HEK293 (cell line): ENCODE results near the gene DZIP1.

Source experiments
- CTCF ChIA-PET: fragments of 350-600 bp; formaldehyde crosslinking; extraction: SDS; loops from one replicate; lab custom pipeline; 2021; ENCODE audit warnings: antibody characterized with exemption; lab: Yijun Ruan, JAX
- POLR2A ChIA-PET: fragments of 300-600 bp; formaldehyde crosslinking; extraction: SDS; loops from one replicate; lab custom pipeline; 2020; ENCODE audit warnings: antibody characterized with exemption, inconsistent platforms; lab: Yijun Ruan, JAX
- H3K27ac ChIP-seq: fragments of 200-500 bp; sonication (Bioruptor generic); 2 replicates; pipeline ENCODE4 v1.5.1; 2014; ENCODE audit warnings: low read depth, low read length, control low read depth, inconsistent platforms; ENCODE audit errors: extremely low read depth
- H3K36me3 ChIP-seq, 2 experiments: fragments of 200-500 bp in 1 of 2; sonication (Bioruptor generic) in 1 of 2; 1 replicate in 1 of 2; 2 replicates in 1 of 2; pipeline ENCODE4 v1.5.1; 2014 to 2017; ENCODE audit warnings: inconsistent platforms in 2 of 2, low read length in 2 of 2; ENCODE audit not compliant: control insufficient read depth in 2 of 2, insufficient read depth in 1 of 2
- H3K4me1 ChIP-seq: fragments of 200-500 bp; sonication (Bioruptor generic); 2 replicates; pipeline ENCODE4 v1.5.1; 2014; ENCODE audit warnings: mild to moderate bottlenecking, low read length, inconsistent platforms; ENCODE audit not compliant: control insufficient read depth, insufficient read depth
- H3K4me3 ChIP-seq: 2 replicates; pipeline ENCODE4 v1.5.1; 2011; ENCODE audit warnings: low read depth, mild to moderate bottlenecking, control low read depth, low read length, moderate library complexity
- H3K9me3 ChIP-seq: fragments of 200-500 bp; sonication (Bioruptor generic); 2 replicates; pipeline ENCODE4 v1.5.1; 2014; ENCODE audit warnings: low read depth, low read length, inconsistent platforms; ENCODE audit not compliant: control insufficient read depth, insufficient read depth
- BCL6B ChIP-seq: fragments of 450-650 bp; formaldehyde crosslinking; IDR thresholded peaks from 2 replicates; pipeline ENCODE4 v1.5.1; 2017; ENCODE audit warnings: missing biosample characterization, missing genetic modification characterization
- HOXD13 ChIP-seq: sonication (generic); formaldehyde crosslinking; IDR thresholded peaks from 2 replicates; pipeline ENCODE4 v1.8.0; 2022; ENCODE audit warnings: missing genetic modification reagents, borderline replicate concordance
- MYNN ChIP-seq: fragments of 450-650 bp; formaldehyde crosslinking; IDR thresholded peaks from 2 replicates; pipeline ENCODE4 v1.5.1; 2016; ENCODE audit warnings: missing biosample characterization, missing genetic modification characterization, borderline replicate concordance
- PRDM1 ChIP-seq: fragments of 450-650 bp; formaldehyde crosslinking; IDR thresholded peaks from 2 replicates; pipeline ENCODE4; 2016; ENCODE audit warnings: missing biosample characterization, missing genetic modification characterization
- SETDB1 ChIP-seq: IDR thresholded peaks from one replicate; pipeline ENCODE4 v1.6.1; 2017; ENCODE audit warnings: mild to moderate bottlenecking, low read length, moderate library complexity, mixed read lengths; ENCODE audit not compliant: insufficient read length
- TCF7L2 ChIP-seq: IDR thresholded peaks from 2 replicates; pipeline ENCODE4 v1.6.1; 2011; ENCODE audit warnings: low read depth, mild to moderate bottlenecking, inconsistent platforms, low read length, moderate library complexity, borderline replicate concordance
- WT1 ChIP-seq: fragments of 450-650 bp; formaldehyde crosslinking; IDR thresholded peaks from 2 replicates; pipeline ENCODE4 v1.5.1; 2016; ENCODE audit warnings: missing biosample characterization, missing genetic modification characterization
- YY1 ChIP-seq: fragments of 450-650 bp; formaldehyde crosslinking; IDR thresholded peaks from 2 replicates; pipeline ENCODE4 v1.5.1; 2018; ENCODE audit warnings: missing biosample characterization, missing genetic modification characterization
- ZIC2 ChIP-seq: fragments of 450-650 bp; formaldehyde crosslinking; IDR thresholded peaks from 2 replicates; pipeline ENCODE4 v1.5.1; 2016; ENCODE audit warnings: missing biosample characterization, missing genetic modification characterization
- ZNF112 ChIP-seq: fragments of 450-650 bp; formaldehyde crosslinking; IDR thresholded peaks from 2 replicates; pipeline ENCODE4 v1.5.0; 2017; ENCODE audit warnings: missing biosample characterization, missing genetic modification characterization
- ZNF146 ChIP-seq: fragments of 450-650 bp; formaldehyde crosslinking; IDR thresholded peaks from 2 replicates; pipeline ENCODE4 v1.5.1; 2016; ENCODE audit warnings: missing biosample characterization, missing genetic modification characterization
- ZNF16 ChIP-seq: fragments of 450-650 bp; formaldehyde crosslinking; IDR thresholded peaks from 2 replicates; pipeline ENCODE4 v1.5.1; 2016; ENCODE audit warnings: low read depth, missing biosample characterization, missing genetic modification characterization
- ZNF202 ChIP-seq: fragments of 450-650 bp; formaldehyde crosslinking; IDR thresholded peaks from 2 replicates; pipeline ENCODE4 v1.5.1; 2016; ENCODE audit warnings: missing biosample characterization, missing genetic modification characterization, borderline replicate concordance
- ZNF266 ChIP-seq: fragments of 450-650 bp; formaldehyde crosslinking; IDR thresholded peaks from 2 replicates; pipeline ENCODE4 v1.5.1; 2016; ENCODE audit warnings: missing biosample characterization, missing genetic modification characterization, low read depth
- ZNF274 ChIP-seq, 2 experiments: fragments of 200-500 bp in 1 of 2; fragments of 450-650 bp in 1 of 2; sonication (Bioruptor generic) in 1 of 2; formaldehyde crosslinking in 1 of 2; IDR thresholded peaks; 2 replicates each; pipeline versions ENCODE4 v1.5.1 to v1.6.1; 2014 to 2016; ENCODE audit warnings: borderline replicate concordance in 1 of 2, inconsistent platforms in 1 of 2, low read length in 1 of 2, missing biosample characterization in 1 of 2, missing genetic modification characterization in 1 of 2
- ZNF335 ChIP-seq: fragments of 450-650 bp; formaldehyde crosslinking; conservative IDR thresholded peaks from 2 replicates; pipeline ENCODE4 v1.5.1; 2016; ENCODE audit warnings: missing biosample characterization, missing genetic modification characterization
- ZNF404 ChIP-seq: fragments of 450-650 bp; formaldehyde crosslinking; IDR thresholded peaks from 2 replicates; pipeline ENCODE4 v1.5.1; 2017; ENCODE audit warnings: missing biosample characterization, missing genetic modification characterization
- ZNF473 ChIP-seq: fragments of 450-650 bp; formaldehyde crosslinking; IDR thresholded peaks from 2 replicates; pipeline ENCODE4 v1.5.1; 2017; ENCODE audit warnings: missing biosample characterization, missing genetic modification characterization
- ZNF48 ChIP-seq: fragments of 450-650 bp; formaldehyde crosslinking; IDR thresholded peaks from 2 replicates; pipeline ENCODE4 v1.5.1; 2016; ENCODE audit warnings: missing biosample characterization, missing genetic modification characterization
- ZNF530 ChIP-seq: fragments of 450-650 bp; formaldehyde crosslinking; IDR thresholded peaks from 2 replicates; pipeline ENCODE4 v1.5.1; 2016; ENCODE audit warnings: low read depth, missing biosample characterization, missing genetic modification characterization
- ZNF654 ChIP-seq: fragments of 450-650 bp; formaldehyde crosslinking; IDR thresholded peaks from 2 replicates; pipeline ENCODE4 v1.5.1; 2016; ENCODE audit warnings: low read depth, missing biosample characterization, missing genetic modification characterization
- ZNF658 ChIP-seq: fragments of 450-650 bp; formaldehyde crosslinking; IDR thresholded peaks from 2 replicates; pipeline ENCODE4; 2016; ENCODE audit warnings: missing biosample characterization, missing genetic modification characterization
- ZSCAN23 ChIP-seq: fragments of 450-650 bp; formaldehyde crosslinking; IDR thresholded peaks from 2 replicates; pipeline ENCODE4 v1.5.1; 2016; ENCODE audit warnings: missing biosample characterization, missing genetic modification characterization
- TF ChIP-seq, protein P1 (sequence below): fragments of 450-650 bp; formaldehyde crosslinking; IDR thresholded peaks from 2 replicates; pipeline ENCODE4 v1.5.1; 2017; ENCODE audit warnings: missing biosample characterization, mild to moderate bottlenecking, missing genetic modification characterization, moderate library complexity
- TF ChIP-seq, protein P2 (sequence below): fragments of 450-650 bp; formaldehyde crosslinking; IDR thresholded peaks from 2 replicates; pipeline ENCODE4 v1.5.1; 2016; ENCODE audit warnings: missing biosample characterization, missing genetic modification characterization
- TF ChIP-seq, protein P3 (sequence below): fragments of 450-650 bp; formaldehyde crosslinking; optimal IDR thresholded peaks from 2 replicates; pipeline ENCODE3; 2016; ENCODE audit warnings: missing biosample characterization, mild to moderate bottlenecking, missing genetic modification characterization
- TF ChIP-seq, protein P4 (sequence below): fragments of 450-650 bp; formaldehyde crosslinking; IDR thresholded peaks from 2 replicates; pipeline ENCODE4 v1.5.1; 2016; ENCODE audit warnings: missing biosample characterization, missing genetic modification characterization

Gene DZIP1

GRCh38 chr13:95620030-95620824 lies 24.3 kb downstream of the DZIP1 start:
- H3K4me1 ChIP-seq, result no peaks in the 10 kb centered on the region
- CTCF ChIA-PET, result interaction anchor here (8.0 kb wide), 1 partner anchor 213 kb away, joined by 90 read pairs; no protein-coding TSS in a partner anchor
- H3K27ac ChIP-seq, result no peak overlapping the region
- no peak for TF ChIP-seq ZNF266 (tag by site-specific recombination)
- TF ChIP-seq, protein P1, sequence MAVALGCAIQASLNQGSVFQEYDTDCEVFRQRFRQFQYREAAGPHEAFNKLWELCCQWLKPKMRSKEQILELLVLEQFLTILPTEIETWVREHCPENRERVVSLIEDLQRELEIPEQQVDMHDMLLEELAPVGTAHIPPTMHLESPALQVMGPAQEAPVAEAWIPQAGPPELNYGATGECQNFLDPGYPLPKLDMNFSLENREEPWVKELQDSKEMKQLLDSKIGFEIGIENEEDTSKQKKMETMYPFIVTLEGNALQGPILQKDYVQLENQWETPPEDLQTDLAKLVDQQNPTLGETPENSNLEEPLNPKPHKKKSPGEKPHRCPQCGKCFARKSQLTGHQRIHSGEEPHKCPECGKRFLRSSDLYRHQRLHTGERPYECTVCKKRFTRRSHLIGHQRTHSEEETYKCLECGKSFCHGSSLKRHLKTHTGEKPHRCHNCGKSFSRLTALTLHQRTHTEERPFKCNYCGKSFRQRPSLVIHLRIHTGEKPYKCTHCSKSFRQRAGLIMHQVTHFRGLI (tag by site-specific recombination), result no peak
- no peak for TF ChIP-seq PRDM1 (tag by site-specific recombination)
- TF ChIP-seq, protein P2, sequence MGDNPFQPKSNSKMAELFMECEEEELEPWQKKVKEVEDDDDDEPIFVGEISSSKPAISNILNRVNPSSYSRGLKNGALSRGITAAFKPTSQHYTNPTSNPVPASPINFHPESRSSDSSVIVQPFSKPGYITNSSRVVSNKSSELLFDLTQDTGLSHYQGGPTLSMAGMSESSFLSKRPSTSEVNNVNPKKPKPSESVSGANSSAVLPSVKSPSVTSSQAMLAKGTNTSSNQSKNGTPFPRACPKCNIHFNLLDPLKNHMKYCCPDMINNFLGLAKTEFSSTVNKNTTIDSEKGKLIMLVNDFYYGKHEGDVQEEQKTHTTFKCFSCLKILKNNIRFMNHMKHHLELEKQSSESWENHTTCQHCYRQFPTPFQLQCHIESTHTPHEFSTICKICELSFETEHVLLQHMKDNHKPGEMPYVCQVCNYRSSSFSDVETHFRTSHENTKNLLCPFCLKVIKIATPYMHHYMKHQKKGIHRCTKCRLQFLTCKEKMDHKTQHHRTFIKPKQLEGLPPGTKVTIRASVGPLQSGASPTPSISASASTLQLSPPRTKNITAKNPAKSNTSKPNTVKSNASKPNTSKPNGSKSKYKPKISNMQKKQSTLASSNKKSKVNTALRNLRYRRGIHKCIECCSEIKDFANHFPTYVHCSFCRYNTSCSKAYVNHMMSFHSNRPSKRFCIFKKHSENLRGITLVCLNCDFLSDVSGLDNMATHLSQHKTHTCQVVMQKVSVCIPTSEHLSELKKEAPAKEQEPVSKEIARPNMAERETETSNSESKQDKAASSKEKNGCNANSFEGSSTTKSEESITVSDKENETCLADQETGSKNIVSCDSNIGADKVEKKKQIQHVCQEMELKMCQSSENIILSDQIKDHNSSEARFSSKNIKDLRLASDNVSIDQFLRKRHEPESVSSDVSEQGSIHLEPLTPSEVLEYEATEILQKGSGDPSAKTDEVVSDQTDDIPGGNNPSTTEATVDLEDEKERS (tag by site-specific recombination), result no peak
- no peak for TF ChIP-seq YY1 (tag by site-specific recombination)
- no peak for TF ChIP-seq ZNF654
- no peak for TF ChIP-seq ZNF112
- TF ChIP-seq ZNF274 (IDR thresholded peaks at IDR 0.05; ENCODE audit: low read length), result no peak
- no peak for TF ChIP-seq ZNF274 (tag by site-specific recombination; IDR thresholded peaks at IDR 0.05; ENCODE audit: borderline replicate concordance)
- TF ChIP-seq WT1, result no peak
- no peak for TF ChIP-seq ZNF473 (tag by site-specific recombination)
- TF ChIP-seq TCF7L2, result no peak
- TF ChIP-seq ZNF530 (tag by site-specific recombination), result no peak
- no peak overlapping the region for H3K4me3 ChIP-seq
- POLR2A ChIA-PET, result no interaction called here
- peaks cover 47 to 96% of the 10 kb centered on the region in 2 experiments for H3K36me3 ChIP-seq
- no peaks in the 10 kb centered on the region for H3K9me3 ChIP-seq

DNA sequence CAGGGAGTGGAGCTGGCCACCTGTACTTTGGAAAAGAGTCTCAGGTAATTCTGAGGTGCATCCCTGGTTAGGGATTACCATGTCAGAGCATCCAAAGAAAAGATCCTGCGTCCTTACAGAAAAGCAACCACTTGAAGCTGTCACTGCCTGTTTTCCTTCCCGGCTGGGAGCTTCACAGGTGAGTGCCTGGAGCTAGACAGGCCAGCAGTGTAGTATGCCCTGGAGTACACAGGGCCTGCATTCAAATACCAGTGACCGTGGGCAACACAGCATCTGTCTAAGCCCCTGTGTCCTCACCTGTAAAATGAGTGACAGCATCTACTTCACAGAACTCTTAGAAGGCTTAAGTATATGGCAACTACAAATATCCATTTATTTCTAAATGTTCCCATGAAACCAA lies 29.0 kb downstream of the DZIP1 start:
- Histone ChIP-seq H3K36me3 (peaks cover 42 to 96% of the 10 kb centered on the region in 2 experiments), H3K9me3 (no peaks in the 10 kb centered on the region), H3K27ac (no peak overlapping the region), H3K4me1 (no peaks in the 10 kb centered on the region), H3K4me3 (no peak overlapping the region)
- TF ChIP-seq ZNF202 (tag by site-specific recombination) (no peak), ZNF335 (tag by site-specific recombination) (no peak), HOXD13 (no peak), ZNF404 (tag by site-specific recombination) (no peak), ZIC2 (tag by site-specific recombination) (no peak), YY1 (tag by site-specific recombination) (no peak), ZNF16 (tag by site-specific recombination) (no peak), MYNN (tag by site-specific recombination) (no peak), BCL6B (tag by site-specific recombination) (no peak), ZNF146 (tag by site-specific recombination) (no peak), SETDB1 (no peak), ZNF658 (tag by site-specific recombination) (no peak), ZSCAN23 (tag by site-specific recombination) (no peak), ZNF48 (tag by site-specific recombination) (no peak)
- TF ChIP-seq, protein P3, sequence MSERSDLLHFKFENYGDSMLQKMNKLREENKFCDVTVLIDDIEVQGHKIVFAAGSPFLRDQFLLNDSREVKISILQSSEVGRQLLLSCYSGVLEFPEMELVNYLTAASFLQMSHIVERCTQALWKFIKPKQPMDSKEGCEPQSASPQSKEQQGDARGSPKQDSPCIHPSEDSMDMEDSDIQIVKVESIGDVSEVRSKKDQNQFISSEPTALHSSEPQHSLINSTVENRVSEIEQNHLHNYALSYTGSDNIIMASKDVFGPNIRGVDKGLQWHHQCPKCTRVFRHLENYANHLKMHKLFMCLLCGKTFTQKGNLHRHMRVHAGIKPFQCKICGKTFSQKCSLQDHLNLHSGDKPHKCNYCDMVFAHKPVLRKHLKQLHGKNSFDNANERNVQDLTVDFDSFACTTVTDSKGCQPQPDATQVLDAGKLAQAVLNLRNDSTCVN (tag by site-specific recombination), result no peak
- TF ChIP-seq, protein P4, sequence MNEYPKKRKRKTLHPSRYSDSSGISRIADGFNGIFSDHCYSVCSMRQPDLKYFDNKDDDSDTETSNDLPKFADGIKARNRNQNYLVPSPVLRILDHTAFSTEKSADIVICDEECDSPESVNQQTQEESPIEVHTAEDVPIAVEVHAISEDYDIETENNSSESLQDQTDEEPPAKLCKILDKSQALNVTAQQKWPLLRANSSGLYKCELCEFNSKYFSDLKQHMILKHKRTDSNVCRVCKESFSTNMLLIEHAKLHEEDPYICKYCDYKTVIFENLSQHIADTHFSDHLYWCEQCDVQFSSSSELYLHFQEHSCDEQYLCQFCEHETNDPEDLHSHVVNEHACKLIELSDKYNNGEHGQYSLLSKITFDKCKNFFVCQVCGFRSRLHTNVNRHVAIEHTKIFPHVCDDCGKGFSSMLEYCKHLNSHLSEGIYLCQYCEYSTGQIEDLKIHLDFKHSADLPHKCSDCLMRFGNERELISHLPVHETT (tag by site-specific recombination), result no peak
- POLR2A ChIA-PET, result no interaction called here
- CTCF ChIA-PET, result interaction anchor here (1.6 kb wide), 1 partner anchor 8 kb away, joined by 4 read pairs; no protein-coding TSS in a partner anchor
